Suprapubic skin (tissue), 4 donors: ENCODE data around the gene CHD3.
A peak's percentile ranks its signal among the peaks of the same experiment; 100 is the strongest.

Source experiments
- POLR2A ChIP-seq, 2 donors: fragments of 450-650 bp; IDR thresholded peaks; one replicate each; pipeline ENCODE4 v1.6.1; 2017; ENCODE audit warnings: antibody characterized with exemption in 2 of 2, mild to moderate bottlenecking in 2 of 2, moderate library complexity in 2 of 2
- POLR2AphosphoS5 ChIP-seq, 3 donors: sonication (generic); formaldehyde crosslinking; IDR thresholded peaks; one replicate each; pipeline ENCODE4 v1.6.1; 2017; ENCODE audit warnings: antibody characterized with exemption in 3 of 3
- TF ChIP-seq, protein P1 (sequence below), 2 donors: fragments of 200-600 bp in 1 of 2; fragments of 450-650 bp in 1 of 2; sonication (generic) in 1 of 2; IDR thresholded peaks; one replicate each; pipeline ENCODE4 v1.5.1; 2016 to 2019; ENCODE audit warnings: antibody characterized with exemption in 2 of 2, mild to moderate bottlenecking in 1 of 2, moderate library complexity in 1 of 2

DNA sequence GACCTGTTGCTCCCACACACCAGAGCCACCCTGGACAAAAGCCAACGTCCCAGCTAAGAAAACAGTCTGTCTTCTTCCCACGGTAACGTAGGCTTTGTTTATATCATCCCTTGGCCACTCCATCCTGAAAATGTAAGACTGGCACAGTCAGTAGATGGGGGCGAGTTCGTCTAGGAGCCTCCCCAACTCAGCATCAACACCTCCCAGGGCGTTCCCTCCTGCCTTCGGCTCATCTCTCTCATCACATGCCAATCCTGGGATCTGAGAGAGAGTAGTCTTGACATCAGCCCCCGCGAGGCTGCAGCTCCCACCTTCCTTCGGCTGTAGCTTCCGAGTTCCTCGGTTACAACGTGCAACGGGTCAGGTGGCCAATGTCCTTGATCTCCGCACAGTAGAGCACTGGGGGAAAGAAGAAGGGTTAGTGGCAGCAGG lies 26.6 kb downstream of the CHD3 start:
- TF ChIP-seq POLR2A (IDR thresholded peaks at IDR 0.05), result no peak
- TF ChIP-seq, protein P1, sequence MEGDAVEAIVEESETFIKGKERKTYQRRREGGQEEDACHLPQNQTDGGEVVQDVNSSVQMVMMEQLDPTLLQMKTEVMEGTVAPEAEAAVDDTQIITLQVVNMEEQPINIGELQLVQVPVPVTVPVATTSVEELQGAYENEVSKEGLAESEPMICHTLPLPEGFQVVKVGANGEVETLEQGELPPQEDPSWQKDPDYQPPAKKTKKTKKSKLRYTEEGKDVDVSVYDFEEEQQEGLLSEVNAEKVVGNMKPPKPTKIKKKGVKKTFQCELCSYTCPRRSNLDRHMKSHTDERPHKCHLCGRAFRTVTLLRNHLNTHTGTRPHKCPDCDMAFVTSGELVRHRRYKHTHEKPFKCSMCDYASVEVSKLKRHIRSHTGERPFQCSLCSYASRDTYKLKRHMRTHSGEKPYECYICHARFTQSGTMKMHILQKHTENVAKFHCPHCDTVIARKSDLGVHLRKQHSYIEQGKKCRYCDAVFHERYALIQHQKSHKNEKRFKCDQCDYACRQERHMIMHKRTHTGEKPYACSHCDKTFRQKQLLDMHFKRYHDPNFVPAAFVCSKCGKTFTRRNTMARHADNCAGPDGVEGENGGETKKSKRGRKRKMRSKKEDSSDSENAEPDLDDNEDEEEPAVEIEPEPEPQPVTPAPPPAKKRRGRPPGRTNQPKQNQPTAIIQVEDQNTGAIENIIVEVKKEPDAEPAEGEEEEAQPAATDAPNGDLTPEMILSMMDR (IDR thresholded peaks at IDR 0.05), result no peak
- TF ChIP-seq POLR2AphosphoS5 (IDR thresholded peaks at IDR 0.05), result peak in 1 of 3 donors; percentile 13
